SU-DHL-6 (cell line): ENCODE results near the gene CABP7.

Experiments used
- H2AFZ ChIP-seq: fragments of 200-600 bp; sonication (generic); 2 replicates; pipeline ENCODE4 v1.6.1; 2014; ENCODE audit warnings: low read depth, mild to moderate bottlenecking, moderate library complexity, mixed read lengths, antibody characterized with exemption, low read length; ENCODE audit not compliant: severe bottlenecking
- H3F3A ChIP-seq: fragments of 200-600 bp; shearing (Covaris generic); 2 replicates; pipeline ENCODE4 v1.6.0; 2016; ENCODE audit warnings: antibody characterized with exemption, mild to moderate bottlenecking; ENCODE audit not compliant: insufficient read depth
- H3K27ac ChIP-seq: fragments of 200-600 bp; sonication (generic); 2 replicates; pipeline ENCODE4 v1.5.1; 2016; ENCODE audit warnings: low read depth, mild to moderate bottlenecking, low read length, moderate library complexity, mixed read lengths
- H3K27me3 ChIP-seq: fragments of 200-600 bp; sonication (generic), shearing (Covaris generic); 2 replicates; pipeline ENCODE4 v1.6.0; 2014; ENCODE audit warnings: mild to moderate bottlenecking, low read length
- H3K36me3 ChIP-seq: fragments of 200-600 bp; sonication (generic); 2 replicates; pipeline ENCODE4 v1.6.1; 2014; ENCODE audit warnings: mild to moderate bottlenecking, low read length, mixed read lengths
- H3K4me2 ChIP-seq: fragments of 300-600, 200-600 bp; shearing (Covaris generic), sonication (generic); 2 replicates; pipeline ENCODE4 v1.6.0; 2014; ENCODE audit warnings: low read length, low read depth, mild to moderate bottlenecking; ENCODE audit not compliant: poor library complexity, severe bottlenecking
- H3K4me3 ChIP-seq: fragments of 200-600 bp; sonication (generic); 2 replicates; pipeline ENCODE4 v1.5.1; 2014; ENCODE audit warnings: antibody characterized with exemption, low read length, mild to moderate bottlenecking, mixed read lengths; ENCODE audit not compliant: insufficient read depth, poor library complexity, severe bottlenecking
- H3K79me2 ChIP-seq: fragments of 200-600 bp; sonication (generic); 2 replicates; pipeline ENCODE4 v1.6.1; 2014; ENCODE audit warnings: mild to moderate bottlenecking, low read length, moderate library complexity; ENCODE audit not compliant: insufficient read depth
- H3K9ac ChIP-seq: fragments of 200-600 bp; sonication (generic); 2 replicates; pipeline ENCODE4 v1.7.0; 2014; ENCODE audit warnings: mild to moderate bottlenecking, low read length
- H3K9me2 ChIP-seq: fragments of 200-600 bp; sonication (generic); replicated peaks from 2 replicates; pipeline ENCODE4 v1.6.1; 2014; ENCODE audit warnings: low read length; ENCODE audit not compliant: insufficient read depth
- H3K9me3 ChIP-seq: fragments of 200-600 bp; sonication (generic); 2 replicates; pipeline ENCODE4 v1.6.1; 2014; ENCODE audit warnings: low read length, mixed read lengths; ENCODE audit not compliant: insufficient read depth
- H4K20me1 ChIP-seq: fragments of 200-600 bp; sonication (generic); 2 replicates; pipeline ENCODE4 v1.6.1; 2014; ENCODE audit warnings: low read depth, mild to moderate bottlenecking, antibody characterized with exemption, low read length, moderate library complexity, mixed read lengths
- EZH2phosphoT487 ChIP-seq: fragments of 200-600 bp; sonication (generic), shearing (Covaris generic); conservative IDR thresholded peaks from 2 replicates; pipeline ENCODE4 v1.6.1; 2018; ENCODE audit warnings: mild to moderate bottlenecking, antibody characterized with exemption, low read length, moderate library complexity, mixed read lengths
- TF ChIP-seq, protein P1 (sequence below): fragments of 200-600 bp; sonication (generic); IDR thresholded peaks from one replicate; pipeline ENCODE4 v1.5.1; 2017; ENCODE audit warnings: antibody characterized with exemption, mild to moderate bottlenecking, low read length, moderate library complexity; ENCODE audit not compliant: insufficient read depth, poor library complexity, severe bottlenecking

The CABP7 gene

GRCh38 chr22:29722151-29722550 is 2.3 kb downstream of the CABP7 start:
- H3K79me2 ChIP-seq, result no peaks in the 10 kb centered on the region
- H4K20me1 ChIP-seq, result no peaks in the 10 kb centered on the region
- H3K9ac ChIP-seq, result no peak overlapping the region
- no peaks in the 10 kb centered on the region for H3K9me2 ChIP-seq
- H3K27me3 ChIP-seq, result no peaks in the 10 kb centered on the region
- H3K4me3 ChIP-seq, result no peak overlapping the region
- H3K4me2 ChIP-seq, result no peak overlapping the region
- no peak overlapping the region for H2AFZ ChIP-seq
- no peaks in the 10 kb centered on the region for H3F3A ChIP-seq
- H3K36me3 ChIP-seq, result no peaks in the 10 kb centered on the region
- no peak overlapping the region for H3K27ac ChIP-seq
- no peak for TF ChIP-seq EZH2phosphoT487
- TF ChIP-seq, protein P1, sequence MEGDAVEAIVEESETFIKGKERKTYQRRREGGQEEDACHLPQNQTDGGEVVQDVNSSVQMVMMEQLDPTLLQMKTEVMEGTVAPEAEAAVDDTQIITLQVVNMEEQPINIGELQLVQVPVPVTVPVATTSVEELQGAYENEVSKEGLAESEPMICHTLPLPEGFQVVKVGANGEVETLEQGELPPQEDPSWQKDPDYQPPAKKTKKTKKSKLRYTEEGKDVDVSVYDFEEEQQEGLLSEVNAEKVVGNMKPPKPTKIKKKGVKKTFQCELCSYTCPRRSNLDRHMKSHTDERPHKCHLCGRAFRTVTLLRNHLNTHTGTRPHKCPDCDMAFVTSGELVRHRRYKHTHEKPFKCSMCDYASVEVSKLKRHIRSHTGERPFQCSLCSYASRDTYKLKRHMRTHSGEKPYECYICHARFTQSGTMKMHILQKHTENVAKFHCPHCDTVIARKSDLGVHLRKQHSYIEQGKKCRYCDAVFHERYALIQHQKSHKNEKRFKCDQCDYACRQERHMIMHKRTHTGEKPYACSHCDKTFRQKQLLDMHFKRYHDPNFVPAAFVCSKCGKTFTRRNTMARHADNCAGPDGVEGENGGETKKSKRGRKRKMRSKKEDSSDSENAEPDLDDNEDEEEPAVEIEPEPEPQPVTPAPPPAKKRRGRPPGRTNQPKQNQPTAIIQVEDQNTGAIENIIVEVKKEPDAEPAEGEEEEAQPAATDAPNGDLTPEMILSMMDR, result no peak
- no peaks in the 10 kb centered on the region for H3K9me3 ChIP-seq

DNA sequence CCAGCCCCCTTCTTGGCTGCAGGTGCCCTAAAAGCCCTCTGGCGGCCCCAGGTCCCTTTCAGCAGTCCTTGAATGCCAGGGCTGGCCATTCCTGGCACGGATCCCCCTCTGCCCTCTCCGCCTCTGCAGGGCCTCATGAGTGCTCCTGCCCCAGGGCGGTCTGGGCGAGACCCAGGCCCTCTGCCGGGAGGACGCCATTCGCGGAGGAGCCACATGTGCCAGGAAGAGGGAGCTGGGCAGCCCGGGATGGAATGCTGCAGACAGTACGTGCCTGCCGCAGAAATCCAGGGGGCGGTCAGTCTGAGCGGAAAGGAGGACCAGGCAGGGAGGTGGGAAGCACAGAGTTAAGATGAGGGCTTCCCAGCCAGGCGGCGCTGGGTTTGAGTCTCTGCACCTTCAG is 2.8 kb downstream of the CABP7 start:
- no peak for TF ChIP-seq EZH2phosphoT487
- TF ChIP-seq, protein P1, result no peak

GRCh38 chr22:29723766-29724165 is 4.0 kb downstream of the CABP7 start:
- Histone ChIP-seq H4K20me1 (no peaks in the 10 kb centered on the region), H3F3A (no peaks in the 10 kb centered on the region), H2AFZ (no peak overlapping the region), H3K9me2 (no peaks in the 10 kb centered on the region), H3K79me2 (no peaks in the 10 kb centered on the region), H3K4me3 (no peak overlapping the region), H3K36me3 (no peaks in the 10 kb centered on the region), H3K9ac (no peak overlapping the region), H3K4me2 (no peak overlapping the region), H3K27ac (no peak overlapping the region), H3K9me3 (no peaks in the 10 kb centered on the region), H3K27me3 (no peaks in the 10 kb centered on the region)
- TF ChIP-seq, protein P1, result no peak
- TF ChIP-seq EZH2phosphoT487, result no peak

More for the DNA sequence above, 2.8 kb downstream of the CABP7 start:
- no peak overlapping the region for H3K4me3 ChIP-seq
- H3K36me3 ChIP-seq, result no peaks in the 10 kb centered on the region
- no peak overlapping the region for H2AFZ ChIP-seq
- no peak overlapping the region for H3K27ac ChIP-seq
- no peaks in the 10 kb centered on the region for H4K20me1 ChIP-seq
- H3F3A ChIP-seq, result no peaks in the 10 kb centered on the region
- no peaks in the 10 kb centered on the region for H3K27me3 ChIP-seq
- H3K9ac ChIP-seq, result no peak overlapping the region
- H3K9me2 ChIP-seq, result no peaks in the 10 kb centered on the region
- no peaks in the 10 kb centered on the region for H3K9me3 ChIP-seq
- H3K4me2 ChIP-seq, result no peak overlapping the region
- H3K79me2 ChIP-seq, result no peaks in the 10 kb centered on the region
